Frontal cortex (tissue), 4 donors: ENCODE measurements around the gene SCART1. TPM values are rescaled to one million over a fixed set of nuclear protein-coding genes. Genes with fewer than 3 reads are reported as not detected.
A peak's percentile ranks its signal among the peaks of the same experiment; 100 is the strongest.

Experiments used
- DNase-seq, 2 donors: peaks; one replicate each; pipeline ENCODE4 v3.0.0; 2012; ENCODE audit warnings: low spot score in 2 of 2
- FAIRE-seq: peaks from 2 replicates; lab custom pipeline; 2012; peaks lifted over from hg19 to GRCh38; lab: Jason Lieb, UNC
- total RNA-seq: library from RNA; depleted of rRNA; stranded (reverse); fragments of >200 nt; gene quantifications from one replicate; pipeline ENCODE4 v1.2.3, GENCODE V29; 2014
- donor health status: control.
- donor health status: control.
- donor health status: control.

Gene SCART1
- total RNA-seq, 1 donor from 2014 or later = under 0.01 TPM

DNA sequence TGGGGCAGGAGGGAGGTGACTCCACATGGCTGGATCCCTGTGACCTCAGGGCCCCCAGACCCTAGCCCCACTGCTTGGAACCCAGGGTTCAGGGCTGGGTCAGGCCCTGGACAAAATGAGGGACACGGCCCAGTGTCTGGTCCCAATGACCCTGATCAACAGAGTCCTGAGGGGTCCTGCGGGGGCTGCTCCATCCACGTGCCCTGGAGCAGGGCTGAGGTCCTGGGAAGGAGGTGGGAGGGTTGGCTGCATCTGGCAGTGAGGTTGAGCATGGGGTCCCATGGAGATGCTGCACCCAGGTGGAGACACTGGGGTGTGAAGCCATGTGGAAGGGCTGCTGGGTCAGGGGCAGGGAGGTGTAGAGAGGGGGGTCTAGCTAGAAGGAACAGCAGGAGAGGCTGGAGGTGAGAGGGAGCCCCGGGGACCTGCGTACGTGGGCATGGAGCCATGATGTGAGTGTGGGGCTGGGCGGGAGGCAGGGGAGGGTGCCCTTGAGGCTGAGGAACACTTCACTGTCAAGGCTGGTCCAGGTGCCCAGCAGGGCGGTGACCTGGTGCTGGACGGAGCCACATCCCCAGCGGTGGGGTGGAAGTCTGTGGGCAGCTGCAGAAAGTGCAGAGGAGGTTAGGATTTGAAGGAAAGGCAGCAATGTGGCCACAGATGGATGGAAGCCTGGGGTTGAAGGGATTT, 604 bp downstream of the SCART1 start:
- FAIRE-seq (no peak), DNase-seq (no peak)

DNA sequence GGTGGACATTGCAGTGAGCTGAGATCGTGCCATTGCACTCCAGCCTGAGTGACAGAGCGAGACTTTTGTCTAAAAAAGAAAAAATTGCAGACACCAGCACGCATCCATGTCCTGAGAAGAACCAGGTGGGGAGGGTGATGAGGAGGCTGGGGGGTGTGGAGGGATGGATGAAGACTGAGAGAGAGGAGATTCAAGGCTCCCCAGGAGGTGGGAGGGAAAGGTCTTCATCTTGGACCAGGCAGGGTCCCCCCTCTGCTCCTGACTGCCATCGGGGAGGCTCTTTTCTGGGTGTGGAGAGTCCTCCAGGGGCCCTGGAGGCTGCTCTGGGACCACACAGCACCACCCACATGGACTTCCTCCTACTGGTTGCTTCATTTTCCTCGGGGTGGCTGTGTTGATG, 1.5 kb downstream of the SCART1 start:
- DNase-seq (no peak), FAIRE-seq (no peak)

DNA sequence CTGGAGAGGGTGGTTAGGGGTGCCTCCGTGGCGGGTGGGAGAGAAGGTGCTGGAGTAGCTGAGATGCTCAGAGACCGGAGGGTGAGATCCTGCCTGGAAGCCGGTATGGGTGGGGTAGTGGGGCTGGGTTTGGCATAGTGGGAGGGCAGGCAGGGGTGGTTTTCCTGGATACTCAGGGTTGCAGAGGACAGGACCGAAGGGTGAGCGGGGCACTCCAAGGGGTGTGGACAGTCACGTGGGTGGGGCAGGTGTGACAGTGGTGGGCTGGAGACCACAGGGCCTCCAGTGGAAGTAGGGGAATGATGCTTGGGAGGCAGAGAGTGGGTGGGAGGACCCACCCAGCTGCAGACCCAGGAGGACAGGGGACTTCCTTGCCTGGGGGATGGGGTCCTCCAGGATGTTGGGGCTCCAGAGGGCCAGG, 1.9 kb downstream of the SCART1 start:
- FAIRE-seq = no peak
- DNase-seq = no peak

DNA sequence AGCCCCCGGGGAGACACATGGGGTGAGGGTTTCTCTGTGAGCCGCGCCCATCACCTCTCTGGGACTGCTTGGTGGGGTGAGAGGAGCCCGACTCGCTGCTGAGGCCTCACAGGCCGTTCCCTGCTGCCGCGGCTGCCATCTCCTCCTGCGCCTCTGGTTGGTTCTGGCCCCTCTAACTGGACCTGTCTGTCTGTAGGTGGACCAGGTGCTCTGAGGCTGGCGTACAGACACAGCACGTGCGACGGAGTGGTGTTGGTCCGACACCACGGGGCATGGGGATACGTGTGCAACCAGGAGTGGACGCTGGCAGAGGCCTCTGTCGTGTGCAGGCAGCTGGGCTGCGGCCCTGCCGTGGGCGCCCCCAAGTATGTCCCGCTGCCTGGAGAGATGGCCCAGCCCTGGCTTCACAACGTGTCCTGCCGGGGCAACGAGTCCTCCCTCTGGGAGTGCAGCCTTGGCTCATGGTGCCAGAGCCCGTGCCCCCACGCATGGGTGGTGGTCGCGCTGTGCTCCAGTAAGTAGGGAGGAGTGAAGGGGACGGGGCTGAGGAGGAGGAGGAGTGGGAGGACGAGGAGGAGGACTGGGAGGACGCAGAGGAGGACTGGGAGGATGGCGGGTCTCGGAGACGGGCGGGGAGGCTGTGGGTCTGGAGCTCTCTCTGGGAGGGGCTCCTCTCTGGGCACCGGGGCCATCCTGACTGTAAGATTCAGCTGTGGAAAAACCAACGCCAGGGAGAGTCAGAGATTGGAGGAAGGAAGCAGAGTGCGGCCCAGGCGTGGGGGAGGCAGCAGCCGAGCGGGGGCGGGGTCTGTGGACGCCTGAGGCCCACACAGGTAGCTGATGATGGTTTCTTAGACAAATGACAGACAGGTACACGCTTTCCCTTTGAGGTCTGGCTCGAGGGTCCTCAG, 2.6 kb downstream of the SCART1 start:
- DNase-seq = no peak
- FAIRE-seq = no peak

DNA sequence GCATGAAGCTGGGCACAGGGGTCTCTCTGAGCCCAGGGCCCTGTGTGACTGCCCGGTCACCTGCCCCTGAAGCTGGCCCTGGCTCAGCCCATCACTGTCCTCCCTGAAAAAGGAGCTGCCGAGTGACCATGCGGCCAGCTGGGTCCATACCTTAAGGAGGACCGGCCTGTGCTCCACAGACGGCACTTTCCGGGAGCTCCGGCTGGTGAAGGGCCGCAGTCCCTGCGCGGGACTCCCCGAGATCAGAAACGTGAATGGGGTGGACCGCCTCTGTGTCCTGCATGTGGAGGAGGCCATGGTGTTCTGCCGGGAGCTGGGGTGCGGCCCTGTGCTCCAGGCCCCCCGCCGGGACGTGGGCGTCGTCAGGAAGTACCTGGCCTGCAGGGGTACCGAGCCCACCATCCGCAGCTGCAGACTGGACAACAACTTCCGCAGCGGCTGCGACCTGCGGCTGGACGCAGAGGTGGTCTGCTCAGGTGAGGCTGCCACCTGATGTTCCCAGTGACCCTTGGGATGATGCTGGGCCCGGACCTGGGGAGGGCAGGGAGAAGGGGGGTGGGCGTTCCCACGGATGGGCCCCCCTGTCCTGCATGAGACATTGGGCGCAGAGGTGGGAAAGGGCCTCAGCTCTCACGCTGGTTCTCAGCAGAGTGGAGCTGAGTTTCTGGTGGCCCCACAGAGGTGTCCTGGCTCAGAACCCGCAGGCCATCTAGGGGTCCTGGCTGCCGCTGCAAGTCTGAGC, 3.5 kb downstream of the SCART1 start:
- DNase-seq (no peak), FAIRE-seq (no peak)

DNA sequence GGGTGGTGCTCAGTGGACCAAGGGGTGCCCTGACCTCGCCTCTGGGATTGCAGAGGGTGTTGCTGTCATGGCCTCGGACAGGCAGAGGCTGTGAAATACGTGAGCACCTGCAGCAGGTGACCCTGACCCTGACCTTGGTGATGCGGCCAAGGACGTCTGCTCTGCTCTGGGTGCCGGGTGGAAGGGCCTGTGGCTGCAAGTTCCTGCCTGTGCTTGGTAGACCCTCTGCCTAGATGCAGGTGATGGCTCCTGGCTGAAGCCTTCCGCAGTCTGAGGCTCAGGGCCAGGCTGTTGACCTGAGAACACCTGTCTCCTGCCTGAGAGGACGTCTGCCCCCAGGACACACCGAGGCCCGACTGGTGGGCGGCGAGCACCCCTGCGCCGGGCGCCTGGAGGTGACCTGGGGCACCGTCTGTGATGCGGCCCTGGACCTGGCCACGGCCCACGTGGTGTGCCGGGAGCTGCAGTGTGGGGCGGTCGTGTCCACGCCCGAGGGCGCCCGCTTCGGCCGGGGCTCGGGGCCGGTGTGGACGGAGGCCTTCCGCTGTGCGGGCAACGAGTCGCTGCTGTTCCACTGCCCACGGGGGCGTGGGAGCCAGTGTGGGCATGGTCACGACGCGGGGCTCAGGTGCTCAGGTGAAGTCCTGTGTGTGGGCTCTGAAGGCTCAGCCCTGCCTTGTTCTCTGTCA, 4.4 kb downstream of the SCART1 start:
- FAIRE-seq = no peak
- no peak for DNase-seq

DNA sequence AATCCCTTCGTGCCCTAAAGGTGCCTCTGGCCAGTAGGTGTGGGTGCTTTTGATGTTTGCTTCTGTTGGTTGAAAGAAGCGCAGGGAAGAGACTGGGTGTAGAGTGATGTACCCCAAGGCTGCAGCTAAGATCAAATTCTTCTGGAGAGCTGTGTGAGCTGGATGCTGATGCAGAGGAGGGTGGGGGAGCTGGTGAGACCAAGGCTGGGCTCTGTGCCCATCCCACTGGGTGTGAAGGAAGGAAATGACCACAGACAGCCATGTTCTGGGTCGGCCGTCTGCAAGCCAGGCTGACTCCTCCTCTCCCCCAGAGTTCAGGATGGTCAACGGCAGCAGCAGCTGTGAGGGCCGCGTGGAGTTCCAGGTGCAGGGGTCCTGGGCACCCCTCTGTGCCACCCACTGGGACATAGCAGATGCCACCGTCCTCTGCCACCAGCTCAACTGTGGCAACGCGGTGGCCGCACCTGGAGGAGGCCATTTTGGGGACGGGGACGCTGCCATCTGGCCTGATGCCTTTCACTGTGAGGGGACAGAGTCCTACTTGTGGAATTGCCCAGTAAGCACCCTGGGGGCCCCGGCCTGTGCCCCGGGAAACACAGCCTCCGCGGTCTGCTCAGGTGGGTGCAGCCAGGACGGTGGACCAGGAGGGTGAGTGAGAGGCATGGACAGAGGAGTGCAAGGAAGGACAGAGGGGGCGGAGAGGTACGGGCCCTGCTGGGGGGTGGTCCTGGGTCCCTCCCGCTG, 5.1 kb downstream of the SCART1 start:
- DNase-seq (no peak), FAIRE-seq (no peak)

DNA sequence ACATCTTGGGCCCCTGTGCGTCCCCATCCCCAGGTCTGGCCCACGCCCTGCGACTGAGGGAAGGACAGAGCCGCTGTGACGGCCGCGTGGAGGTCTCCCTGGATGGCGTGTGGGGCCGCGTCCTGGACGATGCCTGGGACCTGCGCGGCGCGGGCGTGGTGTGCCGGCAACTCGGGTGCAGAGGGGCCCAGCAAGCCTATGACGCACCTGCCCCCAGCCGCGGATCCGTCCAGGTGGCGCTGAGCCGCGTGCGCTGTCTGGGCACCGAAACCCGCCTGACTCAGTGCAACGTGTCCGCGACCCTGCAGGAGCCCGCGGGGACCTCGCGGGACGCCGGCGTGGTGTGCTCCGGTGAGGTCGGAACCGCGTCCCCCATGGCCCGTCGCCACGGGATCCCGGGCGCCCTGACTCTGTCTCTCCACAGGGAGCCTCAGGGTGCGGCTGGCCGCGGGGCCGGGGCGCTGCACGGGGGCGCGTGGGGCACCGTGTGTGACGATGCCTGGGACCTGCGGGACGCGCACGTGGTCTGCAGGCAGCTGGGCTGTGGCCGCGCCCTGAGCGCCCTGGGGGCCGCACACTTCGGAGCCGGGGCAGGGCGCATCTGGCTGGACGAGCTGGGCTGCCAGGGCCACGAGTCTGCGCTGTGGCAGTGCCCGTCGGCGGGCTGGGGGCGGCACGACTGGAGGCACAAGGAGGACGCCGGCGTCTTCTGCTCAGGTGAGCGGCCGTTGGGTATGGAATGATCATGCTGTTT, 5.9 kb downstream of the SCART1 start:
- no peak for DNase-seq
- FAIRE-seq = no peak

DNA sequence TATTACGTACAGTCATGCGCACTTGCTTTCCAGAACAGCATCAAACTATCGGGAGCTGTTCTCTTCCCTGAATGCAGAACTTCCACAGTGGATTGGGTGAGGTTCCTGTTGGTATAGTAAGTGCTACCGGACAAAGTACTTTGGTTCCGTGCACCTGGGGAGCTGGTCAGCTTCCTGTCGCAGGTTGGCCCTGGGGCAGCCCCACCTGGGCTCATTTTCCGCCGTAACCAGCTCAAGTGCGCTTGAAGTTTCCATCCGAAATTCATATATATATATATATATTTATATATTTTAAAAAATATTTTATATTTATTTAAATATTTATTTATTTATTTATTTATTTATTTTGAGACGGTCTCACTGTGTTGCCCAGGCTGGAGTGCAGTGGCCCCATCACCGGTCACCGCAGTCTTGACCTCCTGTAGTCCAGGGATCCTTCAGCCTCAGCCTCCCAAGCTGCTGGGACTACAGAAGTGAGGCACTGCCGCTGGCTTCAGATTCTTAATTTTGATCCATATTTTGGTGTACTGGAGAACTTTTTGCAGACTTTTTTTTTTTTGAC, 6.5 kb downstream of the SCART1 start:
- DNase-seq (no peak), FAIRE-seq (no peak)

DNA sequence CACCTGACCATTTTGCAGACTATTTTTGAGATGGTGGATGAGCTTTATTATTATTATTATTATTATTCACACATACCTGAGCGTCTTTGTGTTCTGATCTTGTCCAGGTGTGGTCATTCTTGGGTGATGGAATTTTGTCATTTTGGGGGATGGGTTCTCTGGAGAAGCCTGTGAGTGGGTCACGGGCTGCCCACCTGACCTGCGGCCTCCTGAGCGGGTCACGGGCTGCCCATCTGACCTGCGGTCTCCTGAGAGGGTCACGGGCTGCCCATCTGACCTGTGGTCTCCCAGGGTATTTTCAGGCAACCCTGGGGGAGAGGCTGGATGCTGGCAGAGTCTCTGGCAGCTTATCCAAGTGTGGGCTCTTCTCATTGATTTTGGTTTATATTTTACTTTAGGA, 7.3 kb downstream of the SCART1 start:
- FAIRE-seq (no peak), DNase-seq (no peak)

DNA sequence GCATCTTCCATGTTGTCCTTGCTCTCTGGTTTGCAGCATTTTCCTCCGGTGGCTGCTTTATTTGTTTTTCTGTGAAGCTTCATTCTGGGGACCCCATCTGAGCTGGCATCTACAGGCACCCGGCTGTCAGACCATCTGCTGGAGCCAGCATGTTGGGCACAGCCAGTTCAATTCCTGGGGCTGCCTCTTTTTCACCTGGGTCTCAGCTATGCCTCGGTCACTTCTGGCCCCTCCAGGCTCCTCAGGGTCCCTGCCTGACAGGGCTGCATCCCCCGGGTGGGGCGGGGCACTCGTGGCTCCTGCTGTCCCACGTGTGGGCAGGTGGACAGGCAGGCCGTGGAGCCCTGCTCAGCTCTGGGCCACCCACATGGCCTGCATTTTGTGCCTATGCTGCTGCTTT, 8.1 kb downstream of the SCART1 start:
- FAIRE-seq = no peak
- no peak for DNase-seq

DNA sequence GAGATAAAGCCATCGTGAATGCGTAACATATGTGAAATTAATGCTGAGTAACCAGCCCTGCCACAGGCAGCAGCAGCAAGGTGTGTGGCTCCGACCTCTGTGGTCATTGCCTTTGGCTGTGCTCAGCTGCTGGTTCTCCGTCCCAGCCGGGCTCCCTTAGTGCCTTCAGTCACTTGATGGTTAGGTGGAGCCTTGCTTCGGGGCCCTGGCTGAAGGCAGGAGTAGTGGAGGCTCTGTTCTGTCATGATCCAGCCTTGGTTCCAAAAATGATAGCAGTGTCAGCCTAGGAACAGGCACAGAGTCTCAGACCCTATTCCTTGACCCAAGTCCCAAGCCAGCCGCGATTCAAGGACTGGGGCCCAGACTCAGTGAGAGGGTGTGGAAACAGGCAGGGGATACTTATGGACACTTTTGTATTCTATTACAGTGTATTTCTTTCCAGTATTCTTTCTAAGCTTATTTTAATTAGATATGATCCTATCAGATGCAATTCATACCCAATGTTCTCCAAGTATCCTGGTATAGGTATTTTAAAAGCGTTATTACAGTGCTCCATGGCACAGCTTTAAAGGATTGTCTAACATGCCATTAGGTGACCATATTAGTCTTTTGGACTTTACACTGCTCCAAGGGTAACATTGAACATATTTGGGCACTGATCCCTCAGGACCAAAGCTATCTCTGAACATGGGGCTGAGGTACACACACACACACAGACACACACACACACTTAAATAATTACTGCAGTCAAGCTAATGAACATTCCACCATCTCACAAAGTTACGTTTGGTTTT, 9.0 kb downstream of the SCART1 start:
- FAIRE-seq = no peak
- no peak for DNase-seq

DNA sequence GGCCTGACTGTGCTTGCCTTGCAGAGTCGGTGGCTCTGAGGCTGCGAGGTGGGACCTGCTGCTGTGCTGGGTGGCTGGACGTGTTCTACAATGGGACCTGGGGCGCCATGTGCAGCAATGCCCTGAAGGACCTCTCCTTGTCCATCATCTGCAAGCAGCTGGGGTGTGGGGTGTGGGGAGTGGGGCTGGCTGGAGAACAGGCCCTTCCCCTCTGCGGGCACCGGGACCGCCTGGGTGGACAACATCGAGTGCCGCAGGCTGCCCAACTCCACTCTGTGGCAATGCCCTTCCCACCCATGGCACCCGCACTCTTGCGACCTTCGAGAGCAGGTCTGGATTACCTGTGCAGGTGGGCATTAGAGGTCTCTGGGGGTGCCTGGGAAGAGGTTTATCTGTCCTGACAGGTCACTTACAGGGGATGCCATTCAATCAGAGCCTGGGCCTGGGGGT, 10.9 kb downstream of the SCART1 start:
- no peak for DNase-seq
- no peak for FAIRE-seq

DNA sequence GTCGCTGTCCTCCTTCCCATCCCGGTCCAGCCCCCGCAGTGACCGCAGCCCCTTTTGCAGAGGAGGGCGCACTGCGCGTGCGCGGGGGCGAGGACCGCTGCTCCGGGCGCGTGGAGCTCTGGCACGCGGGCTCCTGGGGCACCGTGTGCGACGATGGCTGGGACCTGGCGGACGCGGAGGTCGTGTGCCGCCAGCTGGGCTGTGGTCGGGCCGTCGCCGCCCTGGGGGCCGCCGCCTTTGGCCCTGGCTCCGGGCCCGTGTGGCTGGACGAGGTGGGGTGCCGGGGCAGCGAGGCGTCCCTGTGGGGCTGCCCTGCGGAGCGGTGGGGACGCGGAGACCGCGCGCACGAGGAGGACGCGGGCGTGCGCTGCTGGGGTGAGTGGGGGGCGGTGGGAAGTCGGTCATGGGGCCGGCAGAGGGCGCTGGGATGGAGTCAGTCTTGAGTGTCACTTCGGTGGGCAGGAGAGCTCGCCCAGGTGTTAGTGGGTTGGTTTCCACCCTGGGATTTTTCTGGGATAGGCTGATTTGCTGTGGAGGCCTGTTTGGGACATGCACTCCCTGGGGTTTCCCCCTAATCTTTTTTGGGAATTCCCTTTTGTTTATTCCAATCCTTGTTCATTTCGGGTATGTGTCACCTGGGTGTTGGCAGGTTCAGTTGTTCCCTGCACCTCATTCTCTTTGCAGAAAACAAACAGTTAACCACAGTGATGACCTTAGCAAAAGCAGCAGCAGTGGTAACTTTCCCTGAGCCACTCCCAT, 11.6 kb downstream of the SCART1 start:
- FAIRE-seq = no peak
- DNase-seq = peak in 1 of 2 donors; percentile 7

DNA sequence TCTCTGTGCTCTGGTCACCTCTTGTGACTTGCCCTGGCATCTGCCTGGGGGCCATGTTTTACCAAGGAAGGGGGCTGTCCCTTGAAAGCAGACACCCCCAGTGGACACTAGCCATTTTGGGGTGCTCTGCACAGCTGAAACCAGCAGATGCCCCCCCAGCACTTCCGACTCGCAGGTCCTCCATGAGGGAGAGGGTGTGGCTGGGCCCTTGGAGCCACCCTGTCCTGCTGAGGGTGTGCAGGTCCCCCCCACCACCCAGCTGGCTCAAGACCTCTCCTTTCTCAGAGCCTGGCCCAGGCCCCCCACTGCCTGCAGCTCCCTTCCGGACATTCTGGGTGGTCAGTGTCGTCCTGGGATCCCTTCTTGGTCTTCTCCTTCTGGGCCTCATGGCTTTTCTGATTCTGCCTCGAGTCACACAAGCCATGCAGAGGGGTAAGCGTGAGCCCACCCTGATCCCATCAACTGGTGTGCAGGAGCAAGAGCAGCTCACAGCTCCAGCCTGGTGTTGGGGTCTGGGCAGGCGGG, 12.3 kb downstream of the SCART1 start:
- DNase-seq = no peak
- FAIRE-seq = no peak

DNA sequence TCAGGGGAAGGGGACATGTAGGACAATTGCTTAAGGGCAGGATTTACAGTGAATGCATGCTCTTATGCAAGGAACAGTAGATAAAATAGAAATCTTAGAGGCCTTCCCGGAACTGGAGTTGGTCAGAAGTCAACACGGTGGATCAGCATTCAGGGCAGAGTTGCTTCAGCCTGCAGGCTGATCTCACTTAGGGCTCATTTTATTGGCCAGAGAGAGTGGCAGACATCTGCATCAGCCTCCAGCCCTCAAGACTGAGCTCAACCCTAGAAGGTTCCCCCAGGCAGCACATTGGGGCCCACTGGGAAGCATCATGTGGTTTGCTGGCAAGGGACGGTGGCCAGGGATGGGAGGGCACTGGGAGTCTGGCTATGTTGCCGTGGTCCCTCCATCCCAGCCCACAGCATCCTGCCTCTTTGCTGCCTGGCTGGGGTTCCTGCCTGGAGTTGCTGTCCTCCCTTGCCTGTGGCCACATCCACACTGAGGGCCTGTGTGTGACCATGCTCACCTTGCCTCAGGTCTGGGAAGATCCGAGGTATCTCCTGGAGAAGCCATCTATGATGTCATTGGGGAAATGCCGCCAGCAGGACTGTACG, 13.0 kb downstream of the SCART1 start:
- DNase-seq (no peak), FAIRE-seq (no peak)
